SH-SY5Y (cell line): ENCODE measurements around the gene UBE2G1.

ENCODE experiments used
- GATA2 ChIP-seq: IDR thresholded peaks from 2 replicates; pipeline ENCODE4 v1.6.1; 2011; ENCODE audit warnings: mild to moderate bottlenecking, low read depth, low read length
- GATA3 ChIP-seq: IDR thresholded peaks from 2 replicates; pipeline ENCODE4 v1.6.1; 2011; ENCODE audit warnings: low read depth, mild to moderate bottlenecking, low read length, moderate library complexity

GRCh38 chr17:4295686-4296085 is 70.8 kb downstream of the UBE2G1 start:
- TF ChIP-seq GATA2 (no peak), GATA3 (no peak)
